Mammary epithelial cell (primary cell): ENCODE measurements around the gene AMPD3.

ENCODE experiments used
- EZH2 ChIP-seq: IDR thresholded peaks from 2 replicates; pipeline ENCODE4 v1.6.1; 2012; ENCODE audit warnings: low read length, inconsistent platforms, borderline replicate concordance
- TF ChIP-seq, protein P1 (sequence below), 2 donors: IDR thresholded peaks in 1 of 2; conservative IDR thresholded peaks in 1 of 2; 2 replicates each; pipeline ENCODE4 v1.5.1; 2011 to 2012; ENCODE audit warnings: inconsistent platforms in 2 of 2, low read length in 2 of 2, mild to moderate bottlenecking in 2 of 2, control low read depth in 1 of 2, low read depth in 1 of 2; ENCODE audit not compliant: insufficient read depth in 1 of 2; ENCODE audit errors: extremely low read depth in 1 of 2

GRCh38 chr11:10414659-10415058 is 40.4 kb upstream of the AMPD3 start:
- TF ChIP-seq, protein P1, sequence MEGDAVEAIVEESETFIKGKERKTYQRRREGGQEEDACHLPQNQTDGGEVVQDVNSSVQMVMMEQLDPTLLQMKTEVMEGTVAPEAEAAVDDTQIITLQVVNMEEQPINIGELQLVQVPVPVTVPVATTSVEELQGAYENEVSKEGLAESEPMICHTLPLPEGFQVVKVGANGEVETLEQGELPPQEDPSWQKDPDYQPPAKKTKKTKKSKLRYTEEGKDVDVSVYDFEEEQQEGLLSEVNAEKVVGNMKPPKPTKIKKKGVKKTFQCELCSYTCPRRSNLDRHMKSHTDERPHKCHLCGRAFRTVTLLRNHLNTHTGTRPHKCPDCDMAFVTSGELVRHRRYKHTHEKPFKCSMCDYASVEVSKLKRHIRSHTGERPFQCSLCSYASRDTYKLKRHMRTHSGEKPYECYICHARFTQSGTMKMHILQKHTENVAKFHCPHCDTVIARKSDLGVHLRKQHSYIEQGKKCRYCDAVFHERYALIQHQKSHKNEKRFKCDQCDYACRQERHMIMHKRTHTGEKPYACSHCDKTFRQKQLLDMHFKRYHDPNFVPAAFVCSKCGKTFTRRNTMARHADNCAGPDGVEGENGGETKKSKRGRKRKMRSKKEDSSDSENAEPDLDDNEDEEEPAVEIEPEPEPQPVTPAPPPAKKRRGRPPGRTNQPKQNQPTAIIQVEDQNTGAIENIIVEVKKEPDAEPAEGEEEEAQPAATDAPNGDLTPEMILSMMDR (conservative IDR thresholded peaks at IDR 0.05 in 1 of 2, IDR thresholded peaks at IDR 0.05 in 1 of 2; ENCODE audit: extremely low read depth in 1 of 2, insufficient read depth in 1 of 2, low read depth in 1 of 2, low read length in 2 of 2), result no peak
- no peak for TF ChIP-seq EZH2
